PC-9 (cell line): ENCODE data around the gene CYBC1.

Experiments used
- EZH2 ChIP-seq: fragments of 200-600 bp; sonication (generic); IDR thresholded peaks from 2 replicates; pipeline ENCODE4 v1.8.0; 2017; ENCODE audit warnings: antibody characterized with exemption, low read depth
- TF ChIP-seq, protein P1 (sequence below): fragments of 200-600 bp; sonication (generic); conservative IDR thresholded peaks from 2 replicates; pipeline ENCODE4 v1.6.1; 2017; ENCODE audit warnings: mixed run types, antibody characterized with exemption, mild to moderate bottlenecking, moderate library complexity

GRCh38 chr17:82493226-82493781, 42.8 kb upstream of the CYBC1 start:
- TF ChIP-seq, protein P1, sequence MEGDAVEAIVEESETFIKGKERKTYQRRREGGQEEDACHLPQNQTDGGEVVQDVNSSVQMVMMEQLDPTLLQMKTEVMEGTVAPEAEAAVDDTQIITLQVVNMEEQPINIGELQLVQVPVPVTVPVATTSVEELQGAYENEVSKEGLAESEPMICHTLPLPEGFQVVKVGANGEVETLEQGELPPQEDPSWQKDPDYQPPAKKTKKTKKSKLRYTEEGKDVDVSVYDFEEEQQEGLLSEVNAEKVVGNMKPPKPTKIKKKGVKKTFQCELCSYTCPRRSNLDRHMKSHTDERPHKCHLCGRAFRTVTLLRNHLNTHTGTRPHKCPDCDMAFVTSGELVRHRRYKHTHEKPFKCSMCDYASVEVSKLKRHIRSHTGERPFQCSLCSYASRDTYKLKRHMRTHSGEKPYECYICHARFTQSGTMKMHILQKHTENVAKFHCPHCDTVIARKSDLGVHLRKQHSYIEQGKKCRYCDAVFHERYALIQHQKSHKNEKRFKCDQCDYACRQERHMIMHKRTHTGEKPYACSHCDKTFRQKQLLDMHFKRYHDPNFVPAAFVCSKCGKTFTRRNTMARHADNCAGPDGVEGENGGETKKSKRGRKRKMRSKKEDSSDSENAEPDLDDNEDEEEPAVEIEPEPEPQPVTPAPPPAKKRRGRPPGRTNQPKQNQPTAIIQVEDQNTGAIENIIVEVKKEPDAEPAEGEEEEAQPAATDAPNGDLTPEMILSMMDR: no peak
- no peak for TF ChIP-seq EZH2
